ENCODE data around the gene PCARE.

- TF ChIP-seq CTCF (IDR thresholded peaks at IDR 0.05; ENCODE audit: insufficient read depth, low read length) (no peak), REST (IDR thresholded peaks at IDR 0.05; ENCODE audit: insufficient replicate concordance, low read depth) (no peak), POLR2AphosphoS5 (IDR thresholded peaks at IDR 0.05; ENCODE audit: low read depth) (no peak)
Measured at GRCh38 chr2:29070526-29070925, 3.8 kb downstream of the PCARE start.

Measured in HL-60 (cell line).